GM19239 (cell line): ENCODE data around the gene CCDC171.
"Not testable (repeated sequence)": the region's sequence is repeated elsewhere in the genome, so short reads cannot be mapped to it uniquely, and the experiment has no call there.

Experiments
- DNase-seq: peaks from one replicate; pipeline ENCODE4 v3.0.0; 2011; ENCODE audit warnings: low spot score; ENCODE audit not compliant: insufficient read length
- FAIRE-seq: peaks from 2 replicates; lab custom pipeline; 2011; peaks lifted over from hg19 to GRCh38; lab: Jason Lieb, UNC

Gene CCDC171

DNA sequence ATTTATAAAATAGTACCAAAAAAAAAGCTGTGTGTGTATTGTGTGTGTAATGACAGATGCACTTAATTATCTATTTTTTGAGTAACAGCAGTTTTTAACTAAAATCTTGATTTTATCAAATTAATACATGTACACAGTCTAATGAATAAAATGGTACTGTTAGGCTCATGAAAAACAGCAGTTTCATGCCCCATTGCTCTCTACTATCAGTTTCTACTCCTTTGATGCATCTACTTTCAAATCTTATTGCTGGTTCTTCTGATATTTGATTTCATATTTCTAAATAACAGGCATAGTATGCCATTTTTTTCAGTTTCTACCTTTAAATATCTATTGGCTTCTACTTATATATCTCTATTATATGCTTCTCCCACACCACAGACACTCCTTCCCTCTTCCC is 117.4 kb downstream of the CCDC171 start:
- FAIRE-seq (no peak), DNase-seq (no peak)

DNA sequence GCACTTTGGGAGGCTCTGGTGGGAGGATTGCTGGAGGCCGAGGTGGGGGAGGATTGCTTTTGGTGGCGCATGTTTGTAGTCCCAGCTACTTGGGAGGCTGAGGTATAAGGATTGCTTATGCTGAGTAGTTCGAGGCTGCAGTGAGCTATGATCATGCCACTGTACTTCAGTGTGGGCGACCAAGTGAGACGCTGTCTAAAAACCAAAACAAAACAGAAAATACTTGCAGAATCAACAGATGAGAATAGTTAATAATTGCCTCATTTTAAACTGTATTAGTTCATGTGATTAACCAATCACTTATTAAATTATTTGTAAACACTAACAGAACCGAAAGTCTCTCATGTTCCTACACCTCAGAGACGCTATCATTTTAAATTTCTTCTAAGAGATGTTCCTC is 118.1 kb downstream of the CCDC171 start:
- DNase-seq (no peak), FAIRE-seq (peak; percentile 18)

DNA sequence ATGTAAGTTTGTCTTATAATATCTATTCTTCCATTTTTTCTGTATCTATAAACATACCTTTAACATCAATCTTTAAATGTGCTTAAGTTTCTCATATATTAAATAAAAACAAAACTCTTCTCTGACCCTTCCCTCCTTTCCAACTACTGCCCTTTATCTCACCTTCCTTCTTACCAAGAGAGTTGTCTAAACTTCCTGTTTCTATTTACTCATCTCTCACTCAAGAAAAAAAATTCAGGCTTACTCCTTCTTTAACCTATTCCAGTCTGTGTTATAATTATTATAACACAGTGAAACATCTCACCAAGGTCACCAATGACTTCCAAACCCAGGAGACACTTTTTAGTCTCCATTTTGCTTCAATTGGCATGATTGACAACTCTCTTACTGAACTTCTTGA is 140.9 kb downstream of the CCDC171 start:
- FAIRE-seq (no peak), DNase-seq (no peak)

DNA sequence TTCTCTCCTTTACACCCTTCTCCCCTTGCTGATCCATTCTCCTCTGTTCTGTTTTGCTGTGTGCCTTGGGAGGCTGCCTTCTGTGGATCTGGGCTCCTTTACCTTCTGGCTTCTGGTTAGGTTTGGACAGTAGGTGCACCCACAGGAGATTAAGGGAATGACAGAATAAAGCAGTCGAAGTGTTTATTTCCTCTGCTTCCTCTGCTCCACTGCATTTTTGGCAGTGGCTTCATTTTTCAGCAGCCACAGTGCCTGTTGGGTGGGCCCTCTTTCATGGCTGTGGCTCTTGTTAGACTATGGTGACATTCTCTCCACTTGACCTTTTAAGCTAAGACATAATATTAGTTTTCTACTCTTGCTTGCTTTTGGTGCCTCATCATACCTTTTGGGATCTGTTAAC is 144.1 kb downstream of the CCDC171 start:
- no peak for FAIRE-seq
- no peak for DNase-seq

DNA sequence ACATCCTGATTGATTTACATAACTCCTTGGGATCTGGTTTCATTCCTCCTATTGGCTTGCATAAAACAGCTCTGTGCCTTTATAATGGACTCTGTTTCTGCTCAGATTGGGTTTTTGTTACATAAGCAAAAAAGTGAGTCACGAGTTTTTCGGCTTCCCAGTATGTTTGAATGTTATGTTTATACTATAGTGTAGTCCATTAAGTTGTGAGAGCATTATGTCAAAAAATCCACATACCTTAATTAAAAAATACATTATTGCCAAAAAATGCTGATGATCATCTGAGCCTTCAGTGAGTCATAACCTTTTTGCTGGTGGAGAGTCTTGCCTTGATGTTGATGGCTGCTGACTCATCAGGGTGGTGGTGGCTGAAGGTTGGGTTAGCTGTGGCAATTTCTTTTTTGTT is 144.6 kb downstream of the CCDC171 start:
- DNase-seq (no peak), FAIRE-seq (no peak)

GRCh38 chr9:15699876-15700559 is 147.2 kb downstream of the CCDC171 start:
- DNase-seq, FAIRE-seq: not testable (repeated sequence)

DNA sequence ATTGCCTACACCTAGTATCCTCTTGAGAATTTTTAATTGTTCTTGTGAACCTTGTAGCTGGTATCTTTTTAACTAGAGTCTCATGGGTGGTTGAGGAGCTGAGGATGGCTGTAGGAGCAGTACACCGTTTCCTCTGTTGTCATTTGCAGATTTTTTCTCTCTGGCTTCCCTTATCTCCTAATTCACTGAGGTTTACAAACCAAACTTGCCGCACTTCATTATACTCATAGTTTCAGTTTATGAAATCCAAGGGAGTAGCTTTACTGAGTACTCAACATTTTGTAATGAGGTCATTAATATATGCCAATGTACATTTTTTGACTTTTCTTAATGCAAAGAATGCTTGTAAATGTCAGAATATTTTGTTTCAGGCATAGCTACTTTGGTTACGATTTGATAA is 154.2 kb downstream of the CCDC171 start:
- DNase-seq (no peak), FAIRE-seq (no peak)

- FAIRE-seq (no peak), DNase-seq (no peak)
Observed at GRCh38 chr9:15711531-15711930, 158.7 kb downstream of the CCDC171 start.

- DNase-seq (no peak), FAIRE-seq (no peak)
Observed at GRCh38 chr9:15711931-15712330, 159.1 kb downstream of the CCDC171 start.

DNA sequence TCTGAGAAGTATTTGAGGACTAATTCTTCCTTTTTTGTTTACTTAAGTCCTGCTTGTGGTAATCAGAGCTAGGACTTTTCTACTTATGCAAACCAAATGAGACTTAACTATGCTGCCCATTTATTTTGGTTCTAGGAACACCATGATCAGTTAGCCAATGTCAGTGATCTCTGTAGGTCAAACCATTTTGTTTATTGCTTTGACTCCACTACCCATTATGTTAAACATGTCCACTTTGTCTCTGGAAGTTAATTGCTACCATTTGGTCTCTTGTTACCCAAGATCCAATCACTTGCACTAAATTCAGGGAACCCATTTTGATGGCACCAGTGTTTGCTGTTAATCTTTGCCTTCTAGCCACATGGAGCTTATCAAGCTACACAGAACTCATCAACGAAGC is 161.9 kb downstream of the CCDC171 start:
- FAIRE-seq (no peak), DNase-seq (no peak)

DNA sequence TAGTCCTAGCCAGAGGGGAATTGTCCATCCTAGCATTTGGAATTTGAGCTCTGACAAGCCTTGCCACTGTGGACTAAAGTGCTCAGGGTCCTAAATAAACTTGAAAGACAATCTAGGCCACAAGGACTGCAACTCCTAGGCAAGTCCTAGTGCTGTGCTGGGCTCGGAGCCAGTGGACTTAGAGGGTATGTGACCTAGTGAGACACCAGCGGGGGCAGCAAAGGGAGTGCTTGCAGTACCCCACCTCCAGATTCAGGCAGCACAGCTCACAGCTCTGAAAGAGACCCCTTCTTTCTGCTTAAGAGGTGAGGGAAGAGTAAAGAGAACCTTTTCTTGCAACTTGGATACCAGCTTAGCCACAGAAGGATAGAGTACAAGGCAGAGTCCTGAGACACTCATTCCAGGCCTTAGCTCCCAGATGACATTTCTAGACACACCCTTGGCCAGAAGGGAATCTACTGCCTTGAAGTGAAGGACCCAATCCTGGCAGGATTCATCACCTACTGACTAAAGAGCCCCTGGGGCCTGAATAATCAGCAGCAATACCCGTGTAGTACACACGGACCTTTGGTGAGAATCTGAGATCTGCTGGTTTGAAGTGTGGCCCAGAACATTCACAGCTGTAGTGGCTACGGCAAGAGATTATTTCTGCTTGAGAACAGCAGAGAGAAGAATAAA is 164.6 kb downstream of the CCDC171 start:
- no peak for DNase-seq
- FAIRE-seq, result no peak

DNA sequence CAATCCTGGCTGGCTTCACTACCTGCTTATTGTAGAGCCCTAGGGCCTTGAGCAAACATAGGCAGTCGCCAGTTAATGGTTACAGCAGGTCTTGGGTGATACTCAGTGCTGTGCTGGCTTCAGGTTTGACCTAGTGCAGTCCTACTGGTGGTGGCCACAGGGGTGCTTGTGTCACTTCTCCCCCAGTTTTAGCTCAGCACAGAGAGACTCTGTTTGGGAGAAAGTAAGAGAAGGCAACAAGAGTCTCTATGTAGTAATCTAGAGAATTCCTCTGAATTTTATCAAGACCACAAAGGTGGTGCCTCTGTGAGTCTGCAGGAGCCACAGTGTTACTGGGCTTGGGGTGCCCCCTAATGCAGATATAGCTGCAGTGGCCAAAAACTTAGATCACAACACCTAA is 165.6 kb downstream of the CCDC171 start:
- DNase-seq (no peak), FAIRE-seq (no peak)

GRCh38 chr9:15720861-15721260 is 168.0 kb downstream of the CCDC171 start:
- DNase-seq (no peak), FAIRE-seq (no peak)

DNA sequence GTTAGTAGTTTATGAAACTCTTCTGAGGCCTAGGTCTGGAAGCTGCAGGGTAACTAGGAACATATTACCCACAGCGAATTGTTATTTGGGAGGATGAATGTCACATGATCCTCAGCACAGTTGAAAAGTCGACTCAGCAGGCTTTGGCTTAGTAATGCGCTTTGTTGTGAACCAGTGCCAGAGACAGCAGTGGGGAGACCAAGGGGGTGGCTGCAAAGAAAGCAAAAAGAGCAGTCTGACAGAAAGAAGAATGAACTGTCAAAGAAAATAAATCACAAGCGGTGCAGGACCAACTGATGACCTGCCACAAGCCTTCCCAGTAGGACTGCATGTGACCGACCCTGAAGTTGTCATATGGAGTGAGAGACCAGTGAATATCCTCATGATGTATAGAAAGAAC is 170.0 kb downstream of the CCDC171 start:
- no peak for DNase-seq
- FAIRE-seq, result no peak

DNA sequence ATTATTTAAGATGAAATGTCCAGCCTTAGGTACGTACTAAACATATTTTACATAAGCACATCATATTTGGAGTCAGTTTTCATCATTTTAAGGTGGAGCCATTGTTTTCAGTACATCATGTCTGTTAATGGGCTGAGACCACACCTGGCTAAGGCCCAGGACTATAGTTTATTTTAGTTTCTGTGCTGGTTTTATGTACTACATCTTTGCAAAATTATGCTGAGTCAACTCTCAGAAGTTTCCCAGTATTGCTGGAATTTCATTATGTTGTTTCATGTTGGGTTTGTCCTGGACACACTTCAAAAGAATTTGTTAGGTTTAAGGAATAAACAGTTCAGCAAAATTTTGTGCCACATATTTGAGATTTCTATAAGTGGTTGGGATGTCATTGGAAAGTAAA is 171.2 kb downstream of the CCDC171 start:
- FAIRE-seq (no peak), DNase-seq (no peak)

DNA sequence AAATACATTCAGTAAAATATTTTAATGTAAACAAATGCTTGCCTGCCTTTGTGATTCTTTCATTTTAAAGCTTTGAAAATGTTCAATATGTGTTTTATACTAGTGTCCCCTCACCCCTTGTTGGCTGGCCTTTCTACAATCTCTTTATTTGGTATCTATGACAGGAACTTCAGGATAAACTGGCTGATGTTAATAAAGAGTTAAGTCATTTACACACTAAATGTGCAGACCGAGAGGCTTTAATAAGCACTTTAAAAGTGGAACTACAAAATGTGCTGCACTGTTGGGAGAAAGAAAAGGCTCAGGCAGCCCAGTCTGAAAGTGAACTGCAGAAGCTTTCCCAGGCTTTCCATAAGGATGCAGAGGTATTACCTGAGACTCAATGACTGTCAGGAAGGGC is 171.8 kb downstream of the CCDC171 start:
- no peak for DNase-seq
- no peak for FAIRE-seq

GRCh38 chr9:15725953-15726352 is 173.1 kb downstream of the CCDC171 start:
- no peak for DNase-seq
- FAIRE-seq, result peak; percentile 31

DNA sequence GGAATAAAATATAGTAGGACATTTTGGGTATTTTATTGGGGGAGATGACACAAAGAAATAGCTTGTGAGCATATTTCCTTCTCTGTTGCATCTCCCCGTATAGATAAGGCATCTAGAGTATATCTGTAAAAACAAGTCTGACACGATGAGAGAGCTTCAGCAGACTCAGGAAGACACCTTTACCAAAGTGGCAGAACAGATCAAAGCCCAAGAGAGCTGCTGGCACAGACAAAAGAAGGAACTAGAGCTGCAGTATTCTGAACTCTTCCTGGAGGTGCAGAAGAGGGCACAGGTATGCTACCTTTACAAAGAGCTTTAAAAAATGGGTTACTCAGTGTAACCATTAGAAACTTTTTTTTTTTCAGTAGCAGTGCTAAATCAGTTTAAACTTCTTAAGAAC is 176.7 kb downstream of the CCDC171 start:
- no peak for DNase-seq
- FAIRE-seq, result no peak

- DNase-seq (no peak), FAIRE-seq (no peak)
Observed at GRCh38 chr9:15735083-15735857, 182.4 kb downstream of the CCDC171 start.

- DNase-seq (no peak), FAIRE-seq (no peak)
Observed at GRCh38 chr9:15736569-15736968, 183.7 kb downstream of the CCDC171 start.

DNA sequence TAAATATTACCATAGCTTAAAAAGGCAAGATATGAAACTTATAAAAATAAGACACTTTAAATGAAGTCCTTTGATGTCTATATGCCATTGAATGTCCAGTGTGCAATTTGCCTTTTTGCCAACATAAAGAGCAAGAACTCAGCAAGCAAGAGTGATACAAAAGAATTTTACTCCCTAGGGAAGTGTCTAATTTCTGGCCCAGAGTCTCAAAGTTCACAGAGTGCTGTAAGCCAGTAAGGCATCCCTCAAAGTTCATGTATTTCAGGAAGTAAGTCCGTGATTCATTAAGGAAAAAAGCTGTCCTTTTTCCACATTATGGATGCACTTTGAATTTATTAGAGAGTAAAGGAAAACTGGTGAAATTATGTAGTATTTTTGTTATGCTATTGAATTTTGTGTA is 185.2 kb downstream of the CCDC171 start:
- DNase-seq (no peak), FAIRE-seq (no peak)
